Measurements from ENCODE around the gene ZDHHC14. TPM values are rescaled to one million over a fixed set of nuclear protein-coding genes. Genes with fewer than 3 reads are reported as not detected.

The ZDHHC14 gene
- total RNA-seq, 4 donors from 2014 or later = 6.2 to 20.6 (median 15.1) TPM

- WGBS, 2 donors = 92% methylated on average over 20 of the region's 20 CpGs
- Histone ChIP-seq H3K27me3 (no peaks in the 10 kb centered on the region), H3K27ac (no peak overlapping the region), H3K36me3 (no peaks in the 10 kb centered on the region), H3K4me3 (replicated peaks in 1 of 3) (no peak overlapping the region), H3K4me1 (no peaks in the 10 kb centered on the region), H3K9me3 (no peaks in the 10 kb centered on the region)
- TF ChIP-seq CTCF (IDR thresholded peaks at IDR 0.05) (no peak), POLR2A (IDR thresholded peaks at IDR 0.05) (no peak)
- intact Hi-C loops (cut with DNase I) = no loop called here
- DNase-seq = no peak
These were observed 110.7 kb downstream of the ZDHHC14 start for GRCh38 chr6:157491571-157492232.

GRCh38 chr6:157492249-157492648 lies 111.3 kb downstream of the ZDHHC14 start:
- Histone ChIP-seq H3K36me3 (no peaks in the 10 kb centered on the region), H3K4me3 (replicated peaks in 1 of 3) (no peak overlapping the region), H3K27me3 (no peaks in the 10 kb centered on the region), H3K9me3 (no peaks in the 10 kb centered on the region), H3K27ac (no peak overlapping the region), H3K4me1 (no peaks in the 10 kb centered on the region)
- no peak for TF ChIP-seq POLR2A (IDR thresholded peaks at IDR 0.05)
- TF ChIP-seq CTCF (IDR thresholded peaks at IDR 0.05) = no peak
- 93 to 95% methylated on average over 12 of the region's 12 CpGs for WGBS, 2 donors
- no peak for DNase-seq
- intact Hi-C loops (cut with DNase I) = no loop called here

GRCh38 chr6:157492741-157493140 lies 111.8 kb downstream of the ZDHHC14 start:
- Histone ChIP-seq H3K4me3 (replicated peaks in 1 of 3) (no peak overlapping the region), H3K27me3 (no peaks in the 10 kb centered on the region), H3K9me3 (no peaks in the 10 kb centered on the region), H3K36me3 (no peaks in the 10 kb centered on the region), H3K4me1 (no peaks in the 10 kb centered on the region), H3K27ac (no peak overlapping the region)
- TF ChIP-seq POLR2A (IDR thresholded peaks at IDR 0.05) (no peak), CTCF (IDR thresholded peaks at IDR 0.05) (no peak)
- WGBS, 2 donors = 97 to 98% methylated on average over 3 of the region's 3 CpGs
- no peak for DNase-seq
- intact Hi-C loops (cut with DNase I) = no loop called here

- Histone ChIP-seq H3K36me3 (no peaks in the 10 kb centered on the region), H3K9me3 (no peaks in the 10 kb centered on the region), H3K27me3 (no peaks in the 10 kb centered on the region), H3K27ac (no peak overlapping the region), H3K4me3 (replicated peaks in 1 of 3) (no peak overlapping the region), H3K4me1 (no peaks in the 10 kb centered on the region)
- WGBS, 2 donors = 90 to 95% methylated on average over 11 of the region's 11 CpGs
- intact Hi-C loops (cut with DNase I) = no loop called here
- DNase-seq = no peak
- no peak for TF ChIP-seq CTCF (IDR thresholded peaks at IDR 0.05)
- no peak for TF ChIP-seq POLR2A (IDR thresholded peaks at IDR 0.05)
These were observed 112.2 kb downstream of the ZDHHC14 start for GRCh38 chr6:157493173-157493572.

- no peak for TF ChIP-seq POLR2A (IDR thresholded peaks at IDR 0.05)
- TF ChIP-seq CTCF (IDR thresholded peaks at IDR 0.05) = no peak
- H3K27me3 ChIP-seq = no peaks in the 10 kb centered on the region
These were observed 112.6 kb downstream of the ZDHHC14 start for GRCh38 chr6:157493576-157493975.

More at GRCh38 chr6:157493576-157493975, 112.6 kb downstream of the ZDHHC14 start:
- no peak for DNase-seq
- H3K36me3 ChIP-seq = no peaks in the 10 kb centered on the region
- no peak overlapping the region for H3K27ac ChIP-seq
- 98 to 100% methylated on average over 1 to 10 of the region's 10 CpGs for WGBS, 2 donors
- H3K4me1 ChIP-seq = no peaks in the 10 kb centered on the region
- H3K9me3 ChIP-seq = no peaks in the 10 kb centered on the region
- H3K4me3 ChIP-seq (replicated peaks in 1 of 3) = no peak overlapping the region
- intact Hi-C loops (cut with DNase I) = no loop called here

All from thyroid gland (tissue), 4 donors.